T-cell (primary cell): ENCODE results near the gene ATP10A. TPM values are rescaled to one million over a fixed set of nuclear protein-coding genes. Genes with fewer than 3 reads are reported as not detected.

Experiments
- ATAC-seq, 4 experiments: fragments of 200-7000 bp in 3 of 4; fragments of 150-1000 bp in 1 of 4; cut with Tn5 transposase; replicated peaks in 1 of 4; 1 replicate in 3 of 4; 2 replicates in 1 of 4; pipeline ENCODE4 v1.10.0; 2021; ENCODE audit warnings: moderate library complexity in 3 of 4, mild to moderate bottlenecking in 2 of 4, moderate number of reproducible peaks in 1 of 4
- CTCF ChIA-PET, 2 donors: fragments of 300-600 bp; sonication (Branson Sonifier 250); formaldehyde crosslinking; loops; one replicate each; lab custom pipeline; 2022; ENCODE audit warnings: antibody characterized with exemption in 2 of 2; lab: Charles Lee
- POLR2A ChIA-PET, 2 donors: fragments of 300-600 bp; sonication (Branson Sonifier 250); formaldehyde crosslinking; loops; one replicate each; lab custom pipeline; 2022; ENCODE audit warnings: antibody characterized with exemption in 2 of 2; lab: Charles Lee
- DNase-seq, 35 experiments: peaks; one replicate each; pipeline versions ENCODE4 v3.0.0 to v3.0.0-alpha.2; 2013 to 2023
- H3K27ac ChIP-seq: one replicate; pipeline ENCODE4 v1.5.1; 2013; ENCODE audit warnings: low read length
- H3K27me3 ChIP-seq, 2 experiments: replicated peaks in 1 of 2; 1 replicate in 1 of 2; 2 replicates in 1 of 2; pipeline versions ENCODE4 v1.6.1 to v1.7.0; 2013; ENCODE audit warnings: low read length in 1 of 2, mixed read lengths in 1 of 2; ENCODE audit not compliant: control insufficient read depth in 2 of 2, insufficient read depth in 2 of 2; ENCODE audit errors: extremely low read depth in 1 of 2
- H3K36me3 ChIP-seq, 2 donors: 1 replicate in 1 of 2; 2 replicates in 1 of 2; pipeline versions ENCODE4 v1.6.1 to v1.7.0; 2013; ENCODE audit warnings: low read length in 1 of 2; ENCODE audit not compliant: control insufficient read depth in 2 of 2, insufficient read depth in 1 of 2; ENCODE audit errors: extremely low read depth in 1 of 2
- H3K4me1 ChIP-seq, 2 experiments: 1 replicate in 1 of 2; 2 replicates in 1 of 2; pipeline versions ENCODE4 v1.6.1 to v1.7.0; 2013; ENCODE audit warnings: low read length in 2 of 2, mixed read lengths in 1 of 2; ENCODE audit not compliant: insufficient read depth in 2 of 2, control insufficient read depth in 1 of 2; ENCODE audit errors: extremely low read depth in 1 of 2
- H3K4me3 ChIP-seq, 2 donors: 1 replicate in 1 of 2; 2 replicates in 1 of 2; pipeline versions ENCODE4 v1.5.1 to v1.7.0; 2013; ENCODE audit warnings: mild to moderate bottlenecking in 2 of 2, low read length in 1 of 2, moderate library complexity in 1 of 2; ENCODE audit not compliant: control insufficient read depth in 1 of 2; ENCODE audit errors: extremely low read depth in 1 of 2
- H3K9me3 ChIP-seq: 2 replicates; pipeline ENCODE4 v1.7.0; 2013
- H3K27ac Mint-ChIP-seq, 2 donors: one replicate each; pipeline ENCODE4 v1.8.0; 2020 to 2021; ENCODE audit warnings: mild to moderate bottlenecking in 2 of 2, mixed read lengths in 2 of 2
- H3K27me3 Mint-ChIP-seq, 2 donors: one replicate each; pipeline ENCODE4 v1.8.0; 2021 to 2022; ENCODE audit warnings: mixed read lengths in 2 of 2
- H3K36me3 Mint-ChIP-seq: one replicate; pipeline ENCODE4 v1.8.0; 2021; ENCODE audit warnings: mixed read lengths
- H3K4me1 Mint-ChIP-seq, 3 donors: one replicate each; pipeline ENCODE4 v1.8.0; 2020 to 2022; ENCODE audit warnings: mixed read lengths in 3 of 3, mild to moderate bottlenecking in 1 of 3
- H3K4me3 Mint-ChIP-seq, 3 donors: one replicate each; pipeline ENCODE4 v1.8.0; 2020 to 2022; ENCODE audit warnings: mild to moderate bottlenecking in 3 of 3, mixed read lengths in 3 of 3, moderate library complexity in 3 of 3
- H3K9me3 Mint-ChIP-seq, 3 donors: one replicate each; pipeline ENCODE4 v1.8.0; 2020 to 2022; ENCODE audit warnings: mixed read lengths in 3 of 3
- WGBS: methylation state at CpG from one replicate; pipeline ENCODE4 v1.1.5; 2013; ENCODE audit warnings: missing lambda C conversion rate; ENCODE audit not compliant: insufficient coverage; 5-methylcytosine and 5-hydroxymethylcytosine counted together
- total RNA-seq, 35 experiments: library from RNA in 6 of 35; stranded (reverse) in 6 of 35; fragments of 120-200 nt in 1 of 35; gene quantifications; one replicate each; pipeline versions ENCODE4 v1.2.1 to v1.2.4 and lab custom pipeline; 2013 to 2026

ATP10A gene
- total RNA-seq, 5 donors from 2014 or later (not counting 1 experiment from before 2014, with no cell fraction given) = 37.3 to 65.5 (median 53.4) TPM

DNA sequence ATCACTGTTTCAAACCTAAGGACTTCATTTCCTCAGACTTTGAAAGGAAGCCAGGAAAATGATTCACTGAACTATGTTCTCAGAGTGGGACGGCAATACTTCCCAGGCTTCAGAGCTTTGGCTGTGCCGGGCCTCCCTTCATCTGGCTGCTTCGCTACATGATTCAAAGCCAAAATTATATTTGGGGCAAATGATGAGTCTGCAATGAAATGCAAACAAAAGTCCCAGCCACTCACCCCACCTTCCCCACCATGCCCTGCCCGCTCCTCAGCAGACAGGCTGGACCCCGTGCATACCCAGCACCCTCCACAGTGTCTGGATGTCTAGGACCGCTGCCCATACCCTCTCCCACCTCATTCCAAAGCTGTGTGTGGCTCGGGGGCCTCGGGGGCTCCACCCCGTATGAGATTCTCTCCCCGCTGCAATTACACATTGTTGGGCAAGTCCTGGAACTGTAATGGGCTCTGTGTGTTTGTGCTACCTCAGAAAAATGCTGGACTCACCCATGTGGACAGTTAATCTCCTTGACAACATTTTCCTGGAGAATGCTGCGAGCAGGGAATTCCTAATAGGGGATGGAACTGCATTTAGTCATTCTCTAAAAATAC, 32.2 kb downstream of the ATP10A start:
- ATAC-seq = no peak
- Mint-ChIP-seq H3K4me1 (peaks cover 48 to 62% (median 62%) of the 10 kb centered on the region in 3 donors), H3K9me3 (peaks cover 4 to 12% (median 5%) of the 10 kb centered on the region in 3 donors), H3K27me3 (no peaks in the 10 kb centered on the region), H3K36me3 (peaks cover 33% of the 10 kb centered on the region), H3K27ac (peak overlapping the region in 1 of 2 donors; percentile 11), H3K4me3 (no peak overlapping the region)
- DNase-seq = no peak
- Histone ChIP-seq H3K4me1 (peaks cover 3 to 6% of the 10 kb centered on the region in 2 experiments), H3K27me3 (no peaks in the 10 kb centered on the region), H3K9me3 (no peaks in the 10 kb centered on the region), H3K36me3 (peaks cover 6 to 12% of the 10 kb centered on the region in 2 donors), H3K27ac (no peak overlapping the region), H3K4me3 (no peak overlapping the region)
- WGBS = 96% methylated on average over 7 of the region's 11 CpGs
- CTCF ChIA-PET = no interaction called here
- POLR2A ChIA-PET = no interaction called here

DNA sequence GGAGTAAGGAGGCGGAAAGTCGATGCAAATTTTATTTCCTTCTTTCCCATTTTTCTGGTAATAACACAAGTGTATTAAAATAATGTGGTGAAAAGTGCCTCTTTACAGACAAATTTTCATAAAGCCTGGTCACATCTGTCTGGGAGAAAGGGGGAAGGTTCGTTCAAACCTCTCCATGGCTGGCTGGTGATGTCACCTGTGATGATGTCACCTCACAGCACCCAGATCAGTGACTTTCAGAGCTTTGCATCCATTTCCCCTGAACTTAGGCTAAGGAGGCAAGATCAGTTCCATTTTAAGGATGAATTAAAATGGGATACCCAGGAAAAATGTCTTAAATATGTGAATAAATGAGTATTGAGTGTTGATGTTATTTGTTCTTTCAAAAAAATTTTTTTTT, 34.1 kb downstream of the ATP10A start:
- ATAC-seq (no peak), DNase-seq (no peak)
- Mint-ChIP-seq H3K27ac (no peak overlapping the region), H3K4me3 (no peak overlapping the region), H3K36me3 (peaks cover 43% of the 10 kb centered on the region), H3K4me1 (peaks cover 57 to 73% (median 69%) of the 10 kb centered on the region in 3 donors), H3K9me3 (peaks cover 11 to 18% (median 11%) of the 10 kb centered on the region in 3 donors), H3K27me3 (no peaks in the 10 kb centered on the region)
- Histone ChIP-seq H3K4me3 (no peak overlapping the region), H3K27ac (no peak overlapping the region), H3K36me3 (peaks cover 6 to 12% of the 10 kb centered on the region in 2 donors), H3K9me3 (no peaks in the 10 kb centered on the region), H3K4me1 (peaks cover 3 to 6% of the 10 kb centered on the region in 2 experiments), H3K27me3 (no peaks in the 10 kb centered on the region)
- ChIA-PET CTCF (no interaction called here), POLR2A (no interaction called here)
- WGBS = no CpG with 5 or more reads among the region's 3 CpGs

GRCh38 chr15:25825207-25825606, 37.9 kb downstream of the ATP10A start:
- Mint-ChIP-seq H3K27ac (peak overlapping the region in 1 of 2 donors; percentile 41), H3K27me3 (no peaks in the 10 kb centered on the region), H3K9me3 (peaks cover 11 to 18% (median 11%) of the 10 kb centered on the region in 3 donors), H3K36me3 (peaks cover 40% of the 10 kb centered on the region), H3K4me1 (peaks cover 61 to 81% (median 76%) of the 10 kb centered on the region in 3 donors), H3K4me3 (peak overlapping the region in 1 of 3 donors; percentile 14)
- CTCF ChIA-PET = no interaction called here
- Histone ChIP-seq H3K36me3 (peaks cover 0 to 5% of the 10 kb centered on the region in 2 donors), H3K4me3 (no peak overlapping the region), H3K27ac (no peak overlapping the region), H3K27me3 (no peaks in the 10 kb centered on the region), H3K9me3 (no peaks in the 10 kb centered on the region), H3K4me1 (peaks cover 0 to 8% of the 10 kb centered on the region in 2 experiments)
- no peak for DNase-seq
- POLR2A ChIA-PET = no interaction called here
- no peak for ATAC-seq

DNA sequence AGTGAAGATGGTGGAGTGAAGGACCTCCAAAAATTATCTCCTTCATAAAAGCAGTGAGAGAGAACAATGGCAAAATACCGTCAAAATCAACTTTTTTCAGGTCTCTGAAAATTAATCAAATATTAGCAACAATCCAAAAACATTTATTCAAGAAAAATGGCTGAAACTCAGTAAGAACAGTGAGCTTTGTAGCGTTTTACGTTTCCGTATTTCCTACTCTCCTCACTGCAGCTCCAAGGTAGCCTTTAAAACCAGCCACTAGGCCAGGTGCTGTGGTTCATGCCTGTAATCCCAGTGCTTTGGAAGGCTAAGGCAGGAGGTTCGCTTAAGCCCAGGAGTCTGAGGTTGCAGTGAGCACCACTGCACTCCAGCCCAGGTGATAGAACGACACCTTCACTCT, 38.5 kb downstream of the ATP10A start:
- peaks cover 61 to 82% (median 75%) of the 10 kb centered on the region in 3 donors for H3K4me1 Mint-ChIP-seq
- Histone ChIP-seq H3K4me3 (no peak overlapping the region), H3K27ac (no peak overlapping the region), H3K9me3 (no peaks in the 10 kb centered on the region), H3K27me3 (no peaks in the 10 kb centered on the region), H3K36me3 (no peaks in the 10 kb centered on the region), H3K4me1 (peaks cover 0 to 8% of the 10 kb centered on the region in 2 experiments)
- WGBS = 100% methylated on average over 2 of the region's 6 CpGs
- DNase-seq (no peak), ATAC-seq (no peak)
- POLR2A ChIA-PET = no interaction called here
- H3K27me3 Mint-ChIP-seq = no peaks in the 10 kb centered on the region
- CTCF ChIA-PET = no interaction called here
- peak overlapping the region in 1 of 2 donors; percentile 72 for H3K27ac Mint-ChIP-seq
- H3K9me3 Mint-ChIP-seq = peaks cover 11 to 18% (median 11%) of the 10 kb centered on the region in 3 donors
- peak overlapping the region in 1 of 3 donors; percentile 14 for H3K4me3 Mint-ChIP-seq
- peaks cover 37% of the 10 kb centered on the region for H3K36me3 Mint-ChIP-seq

DNA sequence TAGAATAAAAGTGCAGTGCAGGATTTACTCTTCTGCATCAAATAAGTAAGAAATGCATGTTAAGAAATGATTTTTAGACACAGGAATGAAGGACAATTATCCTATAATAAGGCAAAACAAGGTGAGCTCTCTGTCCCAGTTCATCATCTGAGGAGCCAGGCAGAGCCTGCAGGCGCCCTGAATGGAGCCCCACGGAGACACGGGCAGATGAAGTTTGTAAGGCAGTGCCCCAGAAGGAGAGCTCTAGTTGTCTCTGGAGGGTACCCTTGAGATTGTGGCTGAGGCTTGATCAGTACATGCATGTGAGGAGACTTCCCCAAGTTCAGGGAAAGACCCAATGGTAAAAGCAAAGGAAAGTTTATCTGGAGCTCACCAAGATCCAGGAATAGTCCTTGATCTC, 50.3 kb downstream of the ATP10A start:
- H3K27ac ChIP-seq = peak overlapping the region; percentile 28
- ChIA-PET CTCF (interaction anchor here in 1 of 2 donors (0.8 to 1.4 kb wide), 3 partner anchors 48 to 51 kb away, joined by 3 read pairs; partner anchors contain the start of gene ATP10A), POLR2A (interaction anchor here in 1 of 2 donors (1.0 kb wide), 1 partner anchor 49 kb away, joined by 4 read pairs; no protein-coding TSS in a partner anchor)
- 81% methylated on average over 3 of the region's 3 CpGs for WGBS
- H3K4me3 ChIP-seq = no peak overlapping the region
- H3K4me3 Mint-ChIP-seq = peak overlapping the region in 2 of 3 donors; percentile 26 to 92
- H3K36me3 Mint-ChIP-seq = peaks cover 8% of the 10 kb centered on the region
- H3K4me1 ChIP-seq = peaks cover 44 to 46% of the 10 kb centered on the region in 2 experiments
- H3K36me3 ChIP-seq = no peaks in the 10 kb centered on the region
- no peak for ATAC-seq
- H3K27ac Mint-ChIP-seq = peak overlapping the region; percentile 84 to 89
- H3K9me3 ChIP-seq = no peaks in the 10 kb centered on the region
- no peaks in the 10 kb centered on the region for H3K9me3 Mint-ChIP-seq
- H3K4me1 Mint-ChIP-seq = peaks cover 73 to 84% (median 78%) of the 10 kb centered on the region in 3 donors
- no peaks in the 10 kb centered on the region for H3K27me3 Mint-ChIP-seq
- peak in 1 of 35 experiments; percentile 5 for DNase-seq
- no peaks in the 10 kb centered on the region for H3K27me3 ChIP-seq

GRCh38 chr15:25812073-25812472, 51.1 kb downstream of the ATP10A start:
- Histone ChIP-seq H3K36me3 (no peaks in the 10 kb centered on the region), H3K27me3 (no peaks in the 10 kb centered on the region), H3K27ac (peak overlapping the region; percentile 28), H3K9me3 (no peaks in the 10 kb centered on the region), H3K4me3 (peak overlapping the region in 1 of 2 donors; percentile 55), H3K4me1 (peaks cover 44 to 46% of the 10 kb centered on the region in 2 experiments)
- Mint-ChIP-seq H3K4me3 (peak overlapping the region; percentile 61 to 92 (median 63)), H3K27me3 (no peaks in the 10 kb centered on the region), H3K9me3 (no peaks in the 10 kb centered on the region), H3K27ac (peak overlapping the region; percentile 84 to 89), H3K4me1 (peaks cover 66 to 81% (median 77%) of the 10 kb centered on the region in 3 donors), H3K36me3 (peaks cover 8% of the 10 kb centered on the region)
- peak in 1 of 35 experiments; percentile 23 for DNase-seq
- ChIA-PET POLR2A (no interaction called here), CTCF (interaction anchor here in 1 of 2 donors (0.8 to 1.3 kb wide), 2 partner anchors 50 to 52 kb away, joined by 3 read pairs; partner anchors contain the start of gene ATP10A)
- peak; percentile 53 to 87 (median 60) for ATAC-seq
- WGBS = 54% methylated on average over 2 of the region's 4 CpGs
